HepG2 (cell line): ENCODE data around the gene UBL7. TPM values are rescaled to one million over a fixed set of nuclear protein-coding genes. Genes with fewer than 3 reads are reported as not detected.

Experiments used
- ETS1 ChIP-seq: sonication (generic); formaldehyde crosslinking; IDR thresholded peaks from 2 replicates; pipeline ENCODE4 v1.4.0; 2020; ENCODE audit warnings: missing genetic modification reagents
- GLMP ChIP-seq: sonication (generic); formaldehyde crosslinking; IDR thresholded peaks from 2 replicates; pipeline ENCODE4 v1.9.0; 2021; ENCODE audit warnings: missing genetic modification reagents, mild to moderate bottlenecking, borderline replicate concordance
- IRF1 ChIP-seq: sonication (generic); formaldehyde crosslinking; IDR thresholded peaks from 2 replicates; pipeline ENCODE4 v1.4.0; 2020; ENCODE audit warnings: low read depth, mild to moderate bottlenecking, missing genetic modification reagents
- NFAT5 ChIP-seq: sonication (generic); formaldehyde crosslinking; IDR thresholded peaks from 2 replicates; pipeline ENCODE4 v1.4.0; 2020; ENCODE audit warnings: missing genetic modification reagents
- PAWR ChIP-seq: sonication (generic); formaldehyde crosslinking; IDR thresholded peaks from 2 replicates; pipeline ENCODE4 v1.4.0; 2020; ENCODE audit warnings: missing genetic modification reagents, mild to moderate bottlenecking, borderline replicate concordance
- PRDM15 ChIP-seq: sonication (generic); formaldehyde crosslinking; IDR thresholded peaks from 2 replicates; pipeline ENCODE4 v1.4.0; 2020; ENCODE audit warnings: missing genetic modification reagents
- SALL1 ChIP-seq: sonication (generic); formaldehyde crosslinking; IDR thresholded peaks from 2 replicates; pipeline ENCODE4 v1.8.0; 2022; ENCODE audit warnings: mild to moderate bottlenecking, missing genetic modification reagents
- ZNF614 ChIP-seq: IDR thresholded peaks from 2 replicates; pipeline ENCODE4 v1.6.1; 2018; ENCODE audit warnings: missing biosample characterization, missing genetic modification reagents, inconsistent platforms, borderline replicate concordance
- ZNF770 ChIP-seq: sonication (generic); formaldehyde crosslinking; IDR thresholded peaks from 2 replicates; pipeline ENCODE4 v1.5.0; 2020; ENCODE audit warnings: mild to moderate bottlenecking, missing genetic modification reagents
- polyA plus RNA-seq, 8 experiments: library from polyadenylated mRNA; depleted of rRNA in 3 of 8; stranded (reverse) in 7 of 8; unstranded in 1 of 8; fragments of >200 nt; fragmentation: Illumina TruSeq in 4 of 8; extraction: Trizol in 4 of 8; gene quantifications; 2 replicates each; pipeline versions ENCODE4 v1.2.1 to v1.2.3, GENCODE V29; 2011 to 2016; ENCODE audit warnings: low read depth in 4 of 8, missing spikeins in 1 of 8, mixed read lengths in 1 of 8; ENCODE audit not compliant: insufficient read depth in 1 of 8
- total RNA-seq, 5 experiments: library from RNA; depleted of rRNA; stranded (reverse); fragments of >200 nt; fragmentation: Illumina TruSeq; extraction: Trizol; gene quantifications; 2 replicates each; pipeline ENCODE4 v1.2.3, GENCODE V29; 2016; ENCODE audit warnings: low read depth in 1 of 5

The UBL7 gene
- total and polyA plus RNA-seq, 2 of the 13 experiments (the other 11 are each of a cell fraction or from before 2014, with no cell fraction given), result 55.0 to 63.5 TPM

GRCh38 chr15:74427607-74428441, 33.1 kb downstream of the UBL7 start (continued):
- no peak for TF ChIP-seq GLMP (CRISPR knock-in tag)
- no peak for TF ChIP-seq SALL1 (CRISPR knock-in tag)
- TF ChIP-seq PRDM15, result no peak
- no peak for TF ChIP-seq PAWR (CRISPR knock-in tag)
- TF ChIP-seq ZNF770 (CRISPR knock-in tag), result no peak
- no peak for TF ChIP-seq ETS1
- 0 out of 2 replicates have a peak, but pooled peaks have one; percentile 34 for TF ChIP-seq ZNF614 (CRISPR knock-in tag)
- no peak for TF ChIP-seq NFAT5 (CRISPR knock-in tag)
- no peak for TF ChIP-seq IRF1
